Neural progenitor cell (in vitro differentiated cells): ENCODE results near the gene PPP1R27. TPM values are rescaled to one million over a fixed set of nuclear protein-coding genes. Genes with fewer than 3 reads are reported as not detected.

Source experiments
- DNase-seq: peaks from one replicate; pipeline ENCODE4 v3.0.0-alpha.2; 2016; ENCODE audit warnings: low spot score
- H2AFZ ChIP-seq: fragments of 200-600 bp; sonication (generic); replicated peaks from 2 replicates; pipeline ENCODE4 v1.6.1; 2016; ENCODE audit warnings: antibody characterized with exemption
- H3F3A ChIP-seq: fragments of 200-600 bp; sonication (generic); 2 replicates; pipeline ENCODE4 v1.6.1; 2016; ENCODE audit warnings: antibody characterized with exemption, low read depth
- H3K27ac ChIP-seq: fragments of 200-600 bp; sonication (generic); 2 replicates; pipeline ENCODE4 v1.5.1; 2016; ENCODE audit warnings: mild to moderate bottlenecking
- H3K27me3 ChIP-seq: fragments of 200-600 bp; sonication (generic); 2 replicates; pipeline ENCODE4 v1.6.1; 2016; ENCODE audit warnings: mild to moderate bottlenecking, moderate library complexity
- H3K36me3 ChIP-seq: fragments of 200-600 bp; sonication (generic); 2 replicates; pipeline ENCODE4 v1.5.1; 2016
- H3K4me1 ChIP-seq: fragments of 200-600 bp; sonication (generic); 2 replicates; pipeline ENCODE4 v1.6.1; 2016; ENCODE audit warnings: mixed run types
- H3K4me2 ChIP-seq: fragments of 200-600 bp; sonication (generic); 2 replicates; pipeline ENCODE4 v1.6.1; 2016
- H3K4me3 ChIP-seq: fragments of 200-600 bp; sonication (generic); 2 replicates; pipeline ENCODE4 v1.5.1; 2016
- H3K79me2 ChIP-seq: fragments of 200-600 bp; sonication (generic); 2 replicates; pipeline ENCODE4 v1.6.1; 2016; ENCODE audit warnings: low read depth
- H3K9ac ChIP-seq: fragments of 200-600 bp; sonication (generic); 2 replicates; pipeline ENCODE4 v1.6.1; 2016
- H3K9me3 ChIP-seq: fragments of 200-600 bp; sonication (generic); 2 replicates; pipeline ENCODE4 v1.5.1; 2016; ENCODE audit warnings: low read depth
- H4K20me1 ChIP-seq: fragments of 200-600 bp; sonication (generic); 2 replicates; pipeline ENCODE4 v1.6.1; 2016; ENCODE audit warnings: low read depth
- H3K27ac Mint-ChIP-seq: 3 replicates; pipeline ENCODE4 v1.8.0; 2021; ENCODE audit warnings: mixed read lengths
- H3K27me3 Mint-ChIP-seq: 2 replicates; pipeline ENCODE4 v1.8.0; 2022; ENCODE audit warnings: low read depth, mild to moderate bottlenecking, inconsistent platforms, moderate library complexity, mixed read lengths; ENCODE audit not compliant: insufficient read depth
- H3K36me3 Mint-ChIP-seq: 3 replicates; pipeline ENCODE4 v1.8.0; 2021; ENCODE audit warnings: mixed read lengths
- H3K4me1 Mint-ChIP-seq: 3 replicates; pipeline ENCODE4 v1.8.0; 2021; ENCODE audit warnings: mixed read lengths
- H3K4me3 Mint-ChIP-seq: 3 replicates; pipeline ENCODE4 v1.8.0; 2021; ENCODE audit warnings: mild to moderate bottlenecking, moderate library complexity, mixed read lengths
- H3K9me3 Mint-ChIP-seq: 3 replicates; pipeline ENCODE4 v1.8.0; 2020; ENCODE audit warnings: mixed read lengths
- EZH2 ChIP-seq: fragments of 200-600 bp; sonication (generic); IDR thresholded peaks from 2 replicates; pipeline ENCODE4 v1.6.1; 2017; ENCODE audit warnings: antibody characterized with exemption, mild to moderate bottlenecking, moderate library complexity
- EZH2phosphoT487 ChIP-seq: fragments of 200-600 bp; sonication (generic); IDR thresholded peaks from 2 replicates; pipeline ENCODE4 v1.6.1; 2017; ENCODE audit warnings: antibody characterized with exemption
- total RNA-seq: library from RNA; depleted of rRNA; stranded (reverse); fragments of >200 nt; gene quantifications from 2 replicates; pipeline ENCODE4 v1.2.3, GENCODE V29; 2015; ENCODE audit warnings: low replicate concordance
- TF ChIP-seq, protein P1 (sequence below): fragments of 200-600 bp; sonication (generic); IDR thresholded peaks from 2 replicates; pipeline ENCODE4 v1.5.1; 2017; ENCODE audit warnings: antibody characterized with exemption, mild to moderate bottlenecking

PPP1R27 gene
- total RNA-seq, 1 donor from 2014 or later, result not detected

DNA sequence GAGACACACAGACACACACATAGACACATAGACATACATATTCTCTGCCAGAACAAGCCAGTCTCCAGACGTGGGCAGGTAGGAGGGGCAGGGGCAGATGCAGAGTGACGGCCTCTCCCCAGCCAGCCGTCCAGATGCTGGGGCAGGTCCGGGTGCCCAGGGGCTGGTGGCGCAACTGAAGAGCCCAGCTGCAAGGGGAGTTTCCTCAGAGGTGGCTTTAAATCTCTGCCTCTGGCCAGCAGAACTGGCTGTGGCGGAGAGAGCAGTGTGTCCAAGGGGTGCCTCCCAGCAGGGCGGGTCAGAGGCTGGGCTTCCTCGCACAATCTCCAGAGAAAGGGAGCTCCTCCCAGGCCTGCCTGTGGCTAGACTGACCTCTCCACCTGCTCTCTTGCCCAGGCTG, 40.3 kb downstream of the PPP1R27 start:
- H3K36me3 Mint-ChIP-seq, result no peaks in the 10 kb centered on the region
- no peaks in the 10 kb centered on the region for H3K36me3 ChIP-seq
- no peaks in the 10 kb centered on the region for H3K79me2 ChIP-seq
- no peak overlapping the region for H3K27ac ChIP-seq
- H3K4me1 ChIP-seq, result no peaks in the 10 kb centered on the region
- H4K20me1 ChIP-seq, result no peaks in the 10 kb centered on the region
- no peak overlapping the region for H2AFZ ChIP-seq
- TF ChIP-seq EZH2phosphoT487 (no peak), EZH2 (no peak)
- TF ChIP-seq, protein P1, sequence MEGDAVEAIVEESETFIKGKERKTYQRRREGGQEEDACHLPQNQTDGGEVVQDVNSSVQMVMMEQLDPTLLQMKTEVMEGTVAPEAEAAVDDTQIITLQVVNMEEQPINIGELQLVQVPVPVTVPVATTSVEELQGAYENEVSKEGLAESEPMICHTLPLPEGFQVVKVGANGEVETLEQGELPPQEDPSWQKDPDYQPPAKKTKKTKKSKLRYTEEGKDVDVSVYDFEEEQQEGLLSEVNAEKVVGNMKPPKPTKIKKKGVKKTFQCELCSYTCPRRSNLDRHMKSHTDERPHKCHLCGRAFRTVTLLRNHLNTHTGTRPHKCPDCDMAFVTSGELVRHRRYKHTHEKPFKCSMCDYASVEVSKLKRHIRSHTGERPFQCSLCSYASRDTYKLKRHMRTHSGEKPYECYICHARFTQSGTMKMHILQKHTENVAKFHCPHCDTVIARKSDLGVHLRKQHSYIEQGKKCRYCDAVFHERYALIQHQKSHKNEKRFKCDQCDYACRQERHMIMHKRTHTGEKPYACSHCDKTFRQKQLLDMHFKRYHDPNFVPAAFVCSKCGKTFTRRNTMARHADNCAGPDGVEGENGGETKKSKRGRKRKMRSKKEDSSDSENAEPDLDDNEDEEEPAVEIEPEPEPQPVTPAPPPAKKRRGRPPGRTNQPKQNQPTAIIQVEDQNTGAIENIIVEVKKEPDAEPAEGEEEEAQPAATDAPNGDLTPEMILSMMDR, result no peak
- peaks cover 25% of the 10 kb centered on the region for H3F3A ChIP-seq
- peak; percentile 52 for DNase-seq
- H3K4me3 Mint-ChIP-seq, result no peak overlapping the region
- H3K4me1 Mint-ChIP-seq, result peaks cover 3% of the 10 kb centered on the region
- H3K27ac Mint-ChIP-seq, result no peak overlapping the region
- no peaks in the 10 kb centered on the region for H3K9me3 ChIP-seq
- no peak overlapping the region for H3K4me3 ChIP-seq
- no peak overlapping the region for H3K9ac ChIP-seq
- H3K27me3 ChIP-seq, result peaks cover 4% of the 10 kb centered on the region
- H3K4me2 ChIP-seq, result no peak overlapping the region
- peaks cover 2% of the 10 kb centered on the region for H3K27me3 Mint-ChIP-seq
- H3K9me3 Mint-ChIP-seq, result peaks cover 5% of the 10 kb centered on the region

DNA sequence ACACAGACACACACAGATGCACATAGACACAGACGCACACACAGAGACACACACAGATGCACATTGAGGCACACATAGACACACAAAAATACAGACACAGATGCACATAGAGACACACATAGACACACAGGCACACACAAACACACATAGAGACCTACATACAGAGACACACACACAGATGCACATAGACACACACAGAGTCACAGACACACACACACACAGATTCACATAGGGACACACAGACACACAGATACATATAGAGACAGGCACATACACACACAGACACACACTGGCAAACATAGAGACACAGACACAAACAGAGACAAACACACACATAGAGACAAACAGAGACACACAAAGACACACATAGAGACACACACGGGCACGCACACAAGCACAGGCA, 40.8 kb downstream of the PPP1R27 start:
- Histone ChIP-seq H2AFZ (no peak overlapping the region), H3K9me3 (no peaks in the 10 kb centered on the region), H3K27ac (no peak overlapping the region), H3K4me3 (no peak overlapping the region), H4K20me1 (no peaks in the 10 kb centered on the region), H3K36me3 (no peaks in the 10 kb centered on the region), H3K27me3 (no peaks in the 10 kb centered on the region), H3K4me2 (no peak overlapping the region), H3K9ac (no peak overlapping the region), H3K4me1 (no peaks in the 10 kb centered on the region), H3F3A (peaks cover 25% of the 10 kb centered on the region), H3K79me2 (no peaks in the 10 kb centered on the region)
- no peak overlapping the region for H3K4me3 Mint-ChIP-seq
- no peaks in the 10 kb centered on the region for H3K36me3 Mint-ChIP-seq
- peaks cover 3% of the 10 kb centered on the region for H3K4me1 Mint-ChIP-seq
- no peak overlapping the region for H3K27ac Mint-ChIP-seq
- H3K9me3 Mint-ChIP-seq, result peaks cover under 1% of the 10 kb centered on the region
- peaks cover under 1% of the 10 kb centered on the region for H3K27me3 Mint-ChIP-seq
- no peak for DNase-seq
- TF ChIP-seq EZH2phosphoT487 (no peak), EZH2 (no peak)
- TF ChIP-seq, protein P1, result no peak

DNA sequence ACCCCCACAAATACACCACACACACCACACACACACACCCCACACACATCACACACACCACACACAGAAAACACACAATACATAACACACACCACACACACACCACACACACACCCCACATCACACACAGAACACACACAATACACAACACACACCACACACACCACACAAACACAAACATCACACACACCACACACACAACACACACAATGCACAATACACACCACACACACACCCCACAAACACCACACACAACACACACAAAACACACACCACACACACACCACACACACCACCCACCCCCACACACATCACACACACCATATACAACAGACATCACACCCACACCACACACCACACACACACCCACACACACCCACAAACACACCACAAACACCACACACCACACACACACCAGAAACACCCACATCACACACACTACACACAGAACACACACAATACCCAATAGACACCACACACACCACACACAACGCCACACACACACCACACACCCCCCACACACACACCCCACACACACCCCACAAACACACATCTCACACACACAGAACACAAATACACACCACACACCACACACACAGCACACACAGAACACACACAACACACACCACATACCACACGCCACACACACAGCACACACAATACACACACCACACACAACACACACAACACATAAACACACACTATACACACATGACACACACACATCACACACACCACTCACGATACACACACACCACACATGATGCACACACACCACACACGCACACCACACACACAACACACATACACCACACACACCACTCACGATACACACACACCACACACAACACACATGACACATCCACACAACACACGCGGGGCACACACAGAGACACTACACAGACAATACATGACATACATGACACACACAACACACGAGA, 41.9 kb downstream of the PPP1R27 start:
- no peak overlapping the region for H3K4me3 ChIP-seq

More for the DNA sequence above, 41.9 kb downstream of the PPP1R27 start:
- peaks cover 25% of the 10 kb centered on the region for H3F3A ChIP-seq
- no peaks in the 10 kb centered on the region for H3K4me1 ChIP-seq
- Mint-ChIP-seq H3K4me1 (peaks cover 3% of the 10 kb centered on the region), H3K27me3 (no peaks in the 10 kb centered on the region), H3K9me3 (no peaks in the 10 kb centered on the region), H3K4me3 (no peak overlapping the region), H3K36me3 (no peaks in the 10 kb centered on the region), H3K27ac (no peak overlapping the region)
- TF ChIP-seq EZH2 (no peak), EZH2phosphoT487 (no peak)
- TF ChIP-seq, protein P1, result no peak
- H4K20me1 ChIP-seq, result no peaks in the 10 kb centered on the region
- no peaks in the 10 kb centered on the region for H3K36me3 ChIP-seq
- H3K9ac ChIP-seq, result no peak overlapping the region
- H3K79me2 ChIP-seq, result no peaks in the 10 kb centered on the region
- no peak overlapping the region for H3K4me2 ChIP-seq
- no peak overlapping the region for H3K27ac ChIP-seq
- no peak overlapping the region for H2AFZ ChIP-seq
- no peaks in the 10 kb centered on the region for H3K27me3 ChIP-seq
- no peak for DNase-seq
- no peaks in the 10 kb centered on the region for H3K9me3 ChIP-seq

Other genes starting within 250 kb of the PPP1R27 start
- 44.1 and 58.7 TPM in 2 replicates for gene NPLOC4, start 197.9 kb downstream of the PPP1R27 start, total RNA-seq
- 0.93 and 2.2 TPM in 2 replicates for gene TSPAN10, start 197.9 kb downstream of the PPP1R27 start, total RNA-seq
- not detected in 2 replicates for gene PDE6G, start 178.5 kb downstream of the PPP1R27 start, total RNA-seq
- 11.9 and 51.4 TPM in 2 replicates for gene OXLD1, start 168.4 kb downstream of the PPP1R27 start, total RNA-seq
- 22.4 and 27.8 TPM in 2 replicates for gene CCDC137, start 168.3 kb downstream of the PPP1R27 start, total RNA-seq
- gene ARL16, start 151.3 kb downstream of the PPP1R27 start, total RNA-seq, result 31.2 and 40.3 TPM in 2 replicates
- 46.2 and 79.3 TPM in 2 replicates for gene HGS, start 151.0 kb downstream of the PPP1R27 start, total RNA-seq
- 13.2 and 30.9 TPM in 2 replicates for gene MRPL12, start 131.7 kb downstream of the PPP1R27 start, total RNA-seq
- gene SLC25A10, start 122.8 kb downstream of the PPP1R27 start, total RNA-seq, result 9.1 and 29.3 TPM in 2 replicates
- gene GCGR, start 30.9 kb downstream of the PPP1R27 start, total RNA-seq, result not detected in 2 replicates
- 45.6 and 110 TPM in 2 replicates for gene MCRIP1, start 1.8 kb downstream of the PPP1R27 start, total RNA-seq
- 203 and 344 TPM in 2 replicates for gene P4HB, start 25.5 kb upstream of the PPP1R27 start, total RNA-seq
- gene ARHGDIA, start 36.3 kb upstream of the PPP1R27 start, total RNA-seq, result 25.1 and 47.9 TPM in 2 replicates
- gene ALYREF, start 56.5 kb upstream of the PPP1R27 start, total RNA-seq, result 140 and 156 TPM in 2 replicates
- gene ANAPC11, start 56.7 kb upstream of the PPP1R27 start, total RNA-seq, result 100 and 220 TPM in 2 replicates
- gene NPB, start 67.2 kb upstream of the PPP1R27 start, total RNA-seq, result 2.8 TPM in 1 of 2 replicates, not detected in the other
- gene PCYT2, start 76.3 kb upstream of the PPP1R27 start, total RNA-seq, result 6.8 and 17.0 TPM in 2 replicates
- 5.1 and 15.2 TPM in 2 replicates for gene SIRT7, start 83.1 kb upstream of the PPP1R27 start, total RNA-seq
- gene MAFG, start 92.7 kb upstream of the PPP1R27 start, total RNA-seq, result 8.1 and 12.9 TPM in 2 replicates
- gene PYCR1, start 102.2 kb upstream of the PPP1R27 start, total RNA-seq, result 32.6 and 72.2 TPM in 2 replicates
- 0.11 TPM in 1 of 2 replicates, not detected in the other for gene MYADML2, start 112.2 kb upstream of the PPP1R27 start, total RNA-seq
- 0.25 TPM in 1 of 2 replicates, not detected in the other for gene NOTUM, start 126.1 kb upstream of the PPP1R27 start, total RNA-seq
- gene ASPSCR1, start 142.6 kb upstream of the PPP1R27 start, total RNA-seq, result 13.1 and 40.9 TPM in 2 replicates
- gene CENPX, start 187.8 kb upstream of the PPP1R27 start, total RNA-seq, result 53.0 and 85.0 TPM in 2 replicates
- gene LRRC45, start 188.3 kb upstream of the PPP1R27 start, total RNA-seq, result 15.4 and 46.7 TPM in 2 replicates
- gene RAC3, start 196.6 kb upstream of the PPP1R27 start, total RNA-seq, result 31.6 and 81.2 TPM in 2 replicates
- gene DCXR, start 202.6 kb upstream of the PPP1R27 start, total RNA-seq, result 36.5 and 64.9 TPM in 2 replicates
- 13.6 and 41.0 TPM in 2 replicates for gene RFNG, start 216.8 kb upstream of the PPP1R27 start, total RNA-seq
- gene GPS1, start 216.8 kb upstream of the PPP1R27 start, total RNA-seq, result 86.6 and 174 TPM in 2 replicates
- gene DUS1L, start 230.8 kb upstream of the PPP1R27 start, total RNA-seq, result 54.5 and 76.6 TPM in 2 replicates